DOHH2 (cell line): Measurements from ENCODE around the gene TNFAIP3.

Experiments
- EZH2phosphoT487 ChIP-seq: fragments of 200-600 bp; sonication (generic); IDR thresholded peaks from 2 replicates; pipeline ENCODE4 v1.6.1; 2017; ENCODE audit warnings: borderline replicate concordance, mild to moderate bottlenecking, antibody characterized with exemption, low read length, moderate library complexity, mixed read lengths
- TF ChIP-seq, protein P1 (sequence below): fragments of 200-600 bp; sonication (generic); IDR thresholded peaks from one replicate; pipeline ENCODE4 v1.5.1; 2014; ENCODE audit warnings: antibody characterized with exemption, mild to moderate bottlenecking, low read depth, low read length; ENCODE audit not compliant: poor library complexity, severe bottlenecking

DNA sequence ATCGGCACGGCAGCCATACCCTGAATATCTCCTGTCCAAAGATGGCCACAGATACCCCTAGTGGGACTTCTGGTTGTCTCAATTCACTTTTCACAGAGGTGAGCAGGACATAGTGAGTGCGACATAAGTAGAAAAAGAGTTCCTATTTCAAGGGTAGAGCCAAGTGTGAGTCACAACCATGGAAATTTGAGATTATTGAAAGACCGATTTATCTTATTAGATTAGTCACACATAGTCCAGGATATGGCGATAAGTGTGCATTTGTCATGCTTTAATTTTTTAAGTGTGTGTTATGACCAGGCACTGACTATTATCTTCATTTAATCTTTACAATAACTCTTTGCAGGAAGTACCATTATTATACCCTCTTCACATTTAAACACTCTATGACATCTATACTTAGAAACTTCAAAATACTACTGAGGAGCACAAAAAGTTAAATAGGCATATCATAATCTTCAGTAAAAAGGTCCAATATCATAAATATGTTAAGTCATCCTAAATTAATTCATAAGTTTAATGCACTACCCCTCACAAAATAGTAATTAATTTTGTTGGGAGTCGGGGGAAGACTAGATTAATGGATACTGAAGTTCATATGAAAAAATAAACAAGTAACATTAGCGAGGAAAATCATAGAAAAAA, 13.4 kb upstream of the TNFAIP3 start:
- TF ChIP-seq, protein P1, sequence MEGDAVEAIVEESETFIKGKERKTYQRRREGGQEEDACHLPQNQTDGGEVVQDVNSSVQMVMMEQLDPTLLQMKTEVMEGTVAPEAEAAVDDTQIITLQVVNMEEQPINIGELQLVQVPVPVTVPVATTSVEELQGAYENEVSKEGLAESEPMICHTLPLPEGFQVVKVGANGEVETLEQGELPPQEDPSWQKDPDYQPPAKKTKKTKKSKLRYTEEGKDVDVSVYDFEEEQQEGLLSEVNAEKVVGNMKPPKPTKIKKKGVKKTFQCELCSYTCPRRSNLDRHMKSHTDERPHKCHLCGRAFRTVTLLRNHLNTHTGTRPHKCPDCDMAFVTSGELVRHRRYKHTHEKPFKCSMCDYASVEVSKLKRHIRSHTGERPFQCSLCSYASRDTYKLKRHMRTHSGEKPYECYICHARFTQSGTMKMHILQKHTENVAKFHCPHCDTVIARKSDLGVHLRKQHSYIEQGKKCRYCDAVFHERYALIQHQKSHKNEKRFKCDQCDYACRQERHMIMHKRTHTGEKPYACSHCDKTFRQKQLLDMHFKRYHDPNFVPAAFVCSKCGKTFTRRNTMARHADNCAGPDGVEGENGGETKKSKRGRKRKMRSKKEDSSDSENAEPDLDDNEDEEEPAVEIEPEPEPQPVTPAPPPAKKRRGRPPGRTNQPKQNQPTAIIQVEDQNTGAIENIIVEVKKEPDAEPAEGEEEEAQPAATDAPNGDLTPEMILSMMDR, result no peak
- no peak for TF ChIP-seq EZH2phosphoT487
